GM03348 (cell line): ENCODE data around the gene DNAH11.

Source experiments
- DNase-seq: peaks from one replicate; pipeline ENCODE4 v3.0.0; 2012; ENCODE audit warnings: low spot score

Gene DNAH11

GRCh38 chr7:21548491-21548890 lies 5.7 kb downstream of the DNAH11 start:
- DNase-seq: no peak

GRCh38 chr7:21550076-21550475 lies 7.2 kb downstream of the DNAH11 start:
- no peak for DNase-seq

DNA sequence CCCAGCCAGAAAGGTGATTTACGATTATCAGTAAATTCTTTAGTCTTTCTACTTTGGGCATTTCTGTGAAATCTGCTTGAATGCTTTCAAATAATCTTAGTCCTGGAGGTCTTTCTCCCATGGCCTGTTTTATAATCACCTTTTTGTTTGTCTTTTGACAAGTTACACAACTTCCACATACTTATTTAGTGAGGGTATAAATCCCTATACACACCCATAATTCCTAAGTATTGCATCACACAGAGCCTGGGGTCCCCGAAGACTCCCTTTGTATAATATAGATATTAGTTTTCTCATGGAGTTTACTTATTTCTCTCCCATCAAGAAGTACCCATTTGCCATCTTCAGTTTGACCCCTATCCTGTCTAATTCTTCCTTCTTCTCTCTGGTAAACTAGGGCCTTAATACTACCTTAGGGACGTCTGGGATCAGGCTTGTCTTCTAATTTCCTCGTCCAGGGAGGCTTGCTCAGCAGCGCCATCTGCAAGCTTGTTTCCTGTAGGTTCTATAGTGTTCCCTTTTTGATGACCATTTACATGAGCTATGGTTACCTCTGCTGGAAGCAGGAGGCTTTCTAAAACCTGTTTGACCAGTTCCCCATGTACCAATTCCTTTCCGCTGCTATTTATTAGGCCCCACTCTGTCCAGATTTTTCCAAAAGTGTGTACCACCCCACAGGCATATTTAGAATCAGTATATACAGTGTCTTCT lies 8.1 kb downstream of the DNAH11 start:
- no peak for DNase-seq

DNA sequence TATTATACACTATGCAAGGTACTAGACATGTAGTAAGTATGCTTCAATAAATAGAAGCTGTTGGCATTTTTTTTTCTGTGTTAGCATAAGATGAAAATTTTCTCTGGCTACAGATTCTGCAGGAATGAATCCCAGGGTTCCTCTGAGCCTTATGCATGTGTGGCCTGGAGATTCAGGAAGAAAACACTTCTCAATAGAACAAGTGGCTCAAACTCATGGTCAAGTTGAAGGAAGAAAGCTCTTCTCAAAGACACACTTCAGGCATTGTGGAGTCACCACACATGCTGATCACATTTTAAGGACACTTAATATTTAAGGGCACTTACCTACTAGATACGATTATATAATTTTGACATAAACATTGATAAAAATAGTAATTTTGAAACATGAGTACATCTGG lies 19.5 kb downstream of the DNAH11 start:
- DNase-seq: no peak

GRCh38 chr7:21565614-21566013 lies 22.8 kb downstream of the DNAH11 start:
- DNase-seq: no peak

DNA sequence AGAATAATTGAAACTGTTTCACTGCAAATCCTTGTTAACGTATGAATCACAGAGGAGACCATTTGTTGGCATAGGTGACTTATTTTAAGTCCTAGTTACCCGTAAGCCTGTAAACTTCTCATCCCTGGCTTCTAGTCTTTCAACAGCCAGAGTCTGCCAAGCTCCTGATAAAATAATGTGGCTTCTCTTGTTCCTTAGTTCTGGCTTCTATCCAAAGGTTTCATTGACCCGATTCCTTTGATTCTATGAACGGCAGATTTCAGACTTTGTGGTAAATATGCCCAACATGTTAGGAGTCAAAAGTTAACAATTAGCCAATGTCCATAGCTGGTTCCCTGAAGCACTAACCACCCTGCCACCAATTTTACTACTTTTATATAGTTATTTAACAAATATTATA lies 23.3 kb downstream of the DNAH11 start:
- no peak for DNase-seq

DNA sequence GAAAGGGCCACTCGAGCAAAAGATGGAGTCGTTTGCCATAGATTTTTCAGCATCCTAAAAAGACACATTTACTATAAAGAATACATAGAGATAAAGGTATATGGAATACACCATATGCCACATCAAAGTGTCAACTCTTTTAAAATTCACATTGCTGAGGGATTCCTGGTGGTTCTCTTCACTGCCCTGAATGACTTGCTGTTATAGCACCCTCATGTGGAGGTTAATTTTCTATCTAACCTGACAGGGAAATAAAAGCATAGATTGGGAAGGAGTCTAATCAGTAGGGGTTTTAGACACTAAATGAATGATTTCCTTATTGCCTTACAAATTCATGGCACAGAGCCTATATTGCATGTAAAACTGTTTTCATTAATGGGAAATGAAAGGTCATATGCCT lies 25.9 kb downstream of the DNAH11 start:
- DNase-seq: no peak

GRCh38 chr7:21572331-21573313 lies 29.8 kb downstream of the DNAH11 start:
- DNase-seq: no peak

- no peak for DNase-seq
These were observed 36.7 kb downstream of the DNAH11 start for GRCh38 chr7:21579341-21580072.

- peak; percentile 30 for DNase-seq
These were observed 37.3 kb downstream of the DNAH11 start for GRCh38 chr7:21580073-21580521.

- no peak for DNase-seq
These were observed 42.4 kb downstream of the DNAH11 start for GRCh38 chr7:21585070-21585724.

DNA sequence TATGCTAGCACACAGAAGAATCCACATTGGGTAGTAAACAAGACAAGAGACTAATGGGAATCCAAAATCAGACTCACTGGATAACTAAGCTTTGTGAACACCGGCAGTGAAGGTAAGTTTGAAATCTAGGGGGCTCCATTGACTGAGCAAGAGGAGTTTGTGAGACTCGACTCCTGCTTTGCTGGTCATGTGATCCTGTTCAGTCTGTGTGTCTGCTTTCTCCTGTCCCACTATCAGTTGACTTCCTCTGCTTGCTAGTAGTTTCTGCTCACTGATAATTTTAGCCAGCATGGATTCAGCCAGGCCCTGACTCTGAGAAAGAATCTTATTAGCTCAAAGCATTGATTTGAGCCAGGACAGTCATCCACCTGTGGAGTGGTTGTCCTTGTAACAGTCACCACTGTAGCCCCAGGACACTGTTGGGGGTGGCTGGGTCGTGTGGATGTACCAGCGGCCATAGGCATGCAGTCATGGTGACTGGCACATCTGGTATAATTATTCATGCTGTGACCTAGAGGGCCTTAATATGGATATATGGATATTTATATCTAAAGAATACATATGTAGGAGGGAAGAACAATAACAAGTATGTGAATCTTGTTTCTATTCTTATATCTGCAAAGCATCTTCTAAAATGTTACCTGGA lies 44.4 kb downstream of the DNAH11 start:
- DNase-seq: no peak

DNA sequence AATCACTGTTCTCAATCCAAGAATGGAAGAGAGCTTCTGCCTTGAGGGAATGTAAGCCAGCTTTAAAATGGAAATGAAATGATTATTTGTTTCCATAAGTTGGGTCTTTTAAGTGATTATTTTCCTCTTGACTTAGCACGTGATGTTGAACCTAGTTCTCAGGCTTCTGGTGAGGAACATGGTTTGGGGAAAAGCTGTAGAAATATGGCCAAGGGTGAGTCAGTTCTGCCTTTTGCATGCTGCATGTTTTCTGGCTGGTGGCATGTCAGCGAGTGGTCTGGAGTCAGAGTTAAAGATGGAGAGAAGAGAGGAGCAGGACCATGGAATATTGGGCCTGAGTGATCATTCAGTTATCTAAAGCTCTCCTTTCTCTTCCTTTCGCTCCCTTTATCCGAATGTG lies 54.0 kb downstream of the DNAH11 start:
- no peak for DNase-seq

GRCh38 chr7:21603462-21603861 lies 60.6 kb downstream of the DNAH11 start:
- DNase-seq: no peak

DNA sequence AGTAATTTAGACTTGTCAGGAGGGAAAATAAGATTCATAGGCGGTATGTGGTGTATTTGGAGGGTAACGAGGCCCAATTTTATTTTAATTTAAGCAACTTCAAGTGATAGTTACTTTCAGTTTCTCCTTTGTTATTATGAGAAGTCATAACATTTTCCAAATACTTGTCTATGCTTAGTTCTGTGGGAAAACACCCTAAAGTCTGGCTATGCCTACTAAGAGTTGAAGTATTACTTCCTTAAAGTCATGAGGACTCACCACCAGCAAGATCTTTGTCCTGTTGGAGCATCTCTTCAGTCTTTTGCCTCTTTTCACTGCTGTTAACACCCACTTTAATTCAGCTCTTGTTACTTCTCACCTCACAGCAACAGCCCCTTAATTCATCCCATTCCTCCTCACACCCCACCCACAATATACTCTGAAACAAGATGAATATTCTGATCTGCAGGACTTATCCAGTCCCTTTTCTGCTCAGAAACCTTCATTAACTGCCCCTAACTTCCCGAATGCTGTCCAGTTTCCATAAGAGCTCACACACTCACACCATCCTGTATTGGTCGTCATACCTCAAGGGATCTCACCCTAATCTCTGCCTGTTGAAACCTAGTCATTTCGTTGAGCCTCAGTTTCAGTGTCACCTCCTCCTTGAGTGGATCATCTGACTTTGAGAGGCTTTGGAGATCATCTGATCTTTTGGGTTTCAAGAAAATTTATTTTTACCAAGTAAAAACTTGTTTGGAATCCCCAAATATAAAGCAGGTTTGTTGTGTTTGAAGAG lies 61.3 kb downstream of the DNAH11 start:
- DNase-seq: no peak

- no peak for DNase-seq
These were observed 62.3 kb downstream of the DNAH11 start for GRCh38 chr7:21605008-21605585.

DNA sequence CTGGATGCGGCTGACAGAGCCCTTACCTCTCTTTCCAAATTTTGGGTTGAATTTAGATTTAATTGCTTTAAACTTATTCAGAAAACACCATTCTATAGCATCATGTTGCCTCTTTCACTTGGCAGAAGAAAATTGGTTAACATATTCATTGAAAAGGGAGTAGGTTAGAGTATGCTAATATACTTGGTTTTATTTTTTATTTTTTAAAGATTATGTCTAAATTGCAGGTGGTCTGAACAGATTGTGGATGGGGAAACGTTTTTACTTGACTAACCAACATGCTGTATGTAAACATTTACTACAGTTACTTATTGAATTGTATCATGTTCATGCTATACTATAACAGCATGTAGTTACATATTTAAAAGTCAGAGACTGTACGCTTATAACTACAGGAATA lies 65.6 kb downstream of the DNAH11 start:
- no peak for DNase-seq

GRCh38 chr7:21611129-21611528 lies 68.3 kb downstream of the DNAH11 start:
- no peak for DNase-seq

GRCh38 chr7:21616091-21616490 lies 73.3 kb downstream of the DNAH11 start:
- DNase-seq: no peak

- DNase-seq: peak; percentile 11
These were observed 74.1 kb downstream of the DNAH11 start for GRCh38 chr7:21616796-21617436.
